Activated CD4-positive, alpha-beta T cell treated with anti-CD3 and anti-CD28 coated beads, Interleukin-2, amount 50 U/mL, for 48 hours (primary cell): ENCODE results near the gene APPL1.
"Not testable (repeated sequence)": the region's sequence is repeated elsewhere in the genome, so short reads cannot be mapped to it uniquely, and the experiment has no call there.

ENCODE experiments used
- DNase-seq, 2 experiments: peaks; one replicate each; pipeline ENCODE4 v3.0.0-alpha.2; 2020

The APPL1 gene

GRCh38 chr3:57275393-57275792 lies 47.9 kb downstream of the APPL1 start:
- no peak for DNase-seq

- no peak for DNase-seq
Observed at GRCh38 chr3:57278237-57278636, 50.7 kb downstream of the APPL1 start.

- DNase-seq = no peak
Observed at GRCh38 chr3:57279685-57280084, 52.2 kb downstream of the APPL1 start.

- no peak for DNase-seq
Observed at GRCh38 chr3:57281715-57282114, 54.2 kb downstream of the APPL1 start.

- DNase-seq = no peak
Observed at GRCh38 chr3:57283334-57283733, 55.8 kb downstream of the APPL1 start.

GRCh38 chr3:57287205-57287604 lies 59.7 kb downstream of the APPL1 start:
- no peak for DNase-seq

- no peak for DNase-seq
Observed at GRCh38 chr3:57288403-57288802, 60.9 kb downstream of the APPL1 start.

- DNase-seq = no peak
Observed at GRCh38 chr3:57292159-57292896, 64.8 kb downstream of the APPL1 start, which contains the start of gene ASB14. Gene ASB14 (minus strand): TSS chr3:57292685. CDS start chr3:57292033, 652 bp downstream.

GRCh38 chr3:57292897-57293526 lies 65.5 kb downstream of the APPL1 start:
- no peak for DNase-seq

GRCh38 chr3:57298041-57298440 lies 70.5 kb downstream of the APPL1 start:
- peak in 1 of 2 experiments; percentile 5 for DNase-seq

GRCh38 chr3:57303520-57303919 lies 76.0 kb downstream of the APPL1 start:
- not testable (repeated sequence) for DNase-seq

- DNase-seq = no peak
Observed at GRCh38 chr3:57309769-57310360, 82.3 kb downstream of the APPL1 start.

- DNase-seq = no peak
Observed at GRCh38 chr3:57314204-57314603, 86.7 kb downstream of the APPL1 start.
